ENCODE data around the gene GDPD3. TPM values are rescaled to one million over a fixed set of nuclear protein-coding genes. Genes with fewer than 3 reads are reported as not detected.
A peak's percentile ranks its signal among the peaks of the same experiment; 100 is the strongest.

The GDPD3 gene
- total and polyA plus RNA-seq, 2 of the 13 experiments (the other 11 are each of a cell fraction or from before 2014, with no cell fraction given): 18.7 to 20.6 TPM

GRCh38 chr16:30076276-30076791 is 37.0 kb downstream of the GDPD3 start:
- no peak for DNase-seq (ENCODE audit: low spot score)
- no peak for TF ChIP-seq ZBTB40 (IDR thresholded peaks at IDR 0.05)
- no peak for TF ChIP-seq ZBTB40 (CRISPR knock-in tag; IDR thresholded peaks at IDR 0.05)
- TF ChIP-seq, protein P1, sequence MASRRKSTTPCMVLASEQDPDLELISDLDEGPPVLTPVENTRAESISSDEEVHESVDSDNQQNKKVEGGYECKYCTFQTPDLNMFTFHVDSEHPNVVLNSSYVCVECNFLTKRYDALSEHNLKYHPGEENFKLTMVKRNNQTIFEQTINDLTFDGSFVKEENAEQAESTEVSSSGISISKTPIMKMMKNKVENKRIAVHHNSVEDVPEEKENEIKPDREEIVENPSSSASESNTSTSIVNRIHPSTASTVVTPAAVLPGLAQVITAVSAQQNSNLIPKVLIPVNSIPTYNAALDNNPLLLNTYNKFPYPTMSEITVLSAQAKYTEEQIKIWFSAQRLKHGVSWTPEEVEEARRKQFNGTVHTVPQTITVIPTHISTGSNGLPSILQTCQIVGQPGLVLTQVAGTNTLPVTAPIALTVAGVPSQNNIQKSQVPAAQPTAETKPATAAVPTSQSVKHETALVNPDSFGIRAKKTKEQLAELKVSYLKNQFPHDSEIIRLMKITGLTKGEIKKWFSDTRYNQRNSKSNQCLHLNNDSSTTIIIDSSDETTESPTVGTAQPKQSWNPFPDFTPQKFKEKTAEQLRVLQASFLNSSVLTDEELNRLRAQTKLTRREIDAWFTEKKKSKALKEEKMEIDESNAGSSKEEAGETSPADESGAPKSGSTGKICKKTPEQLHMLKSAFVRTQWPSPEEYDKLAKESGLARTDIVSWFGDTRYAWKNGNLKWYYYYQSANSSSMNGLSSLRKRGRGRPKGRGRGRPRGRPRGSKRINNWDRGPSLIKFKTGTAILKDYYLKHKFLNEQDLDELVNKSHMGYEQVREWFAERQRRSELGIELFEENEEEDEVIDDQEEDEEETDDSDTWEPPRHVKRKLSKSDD (CRISPR knock-in tag; IDR thresholded peaks at IDR 0.05; ENCODE audit: low read depth): no peak
- no peak for TF ChIP-seq ZIK1 (CRISPR knock-in tag; IDR thresholded peaks at IDR 0.05; ENCODE audit: borderline replicate concordance, low read depth)
- TF ChIP-seq, protein P2, sequence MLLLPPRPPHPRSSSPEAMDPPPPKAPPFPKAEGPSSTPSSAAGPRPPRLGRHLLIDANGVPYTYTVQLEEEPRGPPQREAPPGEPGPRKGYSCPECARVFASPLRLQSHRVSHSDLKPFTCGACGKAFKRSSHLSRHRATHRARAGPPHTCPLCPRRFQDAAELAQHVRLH (CRISPR knock-in tag; IDR thresholded peaks at IDR 0.05; ENCODE audit: borderline replicate concordance, low read depth): no peak
- TF ChIP-seq ONECUT2 (CRISPR knock-in tag; IDR thresholded peaks at IDR 0.05): no peak
- TF ChIP-seq MEF2D (CRISPR knock-in tag; IDR thresholded peaks at IDR 0.05): no peak
- 0 out of 2 replicates have a peak, but pooled peaks have one; percentile 41 for TF ChIP-seq ZNF276 (CRISPR knock-in tag; IDR thresholded peaks at IDR 0.05; ENCODE audit: low read depth)
- no peak for TF ChIP-seq NFIB (CRISPR knock-in tag; IDR thresholded peaks at IDR 0.05; ENCODE audit: borderline replicate concordance)

More at GRCh38 chr16:30076276-30076791, 37.0 kb downstream of the GDPD3 start:
- peak; percentile 18 for ATAC-seq
- H4K20me1 ChIP-seq (ENCODE audit: insufficient read depth, low read length): peaks cover 27% of the 10 kb centered on the region
- no peak for FAIRE-seq
- H3K4me3 ChIP-seq (replicated peaks in 1 of 3; ENCODE audit: insufficient read depth in 1 of 3, low read depth in 2 of 3, low read length in 3 of 3): peak overlapping the region; percentile 81 to 98 (median 90)
- H3K36me3 ChIP-seq (replicated peaks in 1 of 2; ENCODE audit: control insufficient read depth in 1 of 2, insufficient read depth in 2 of 2, low read length in 2 of 2): peaks cover 14 to 39% of the 10 kb centered on the region in 2 experiments
- peaks cover 44% of the 10 kb centered on the region for H3K79me2 ChIP-seq (ENCODE audit: insufficient read depth, low read length)
- BruUV-seq (replicated peaks): no TSS peak
- intact Hi-C loops (cut with micrococcal nuclease; ENCODE audit: unreplicated experiment) (no loop called here), in situ Hi-C loops (cut with HindIII; ENCODE audit: extremely low pct_ligation_motif_present, low pct_unique_long_range_greater_than_20kb) (loop anchor here (25.0 kb wide), 1 partner anchor 561 kb away; no protein-coding TSS in a partner anchor)
- peak overlapping the region; percentile 82 for H3K27ac ChIP-seq (ENCODE audit: extremely low read length, insufficient read depth, low read length)
- peak overlapping the region; percentile 91 for H3K4me2 ChIP-seq (ENCODE audit: low read depth, low read length)
- peak overlapping the region; percentile 90 for H3K9ac ChIP-seq (ENCODE audit: insufficient read depth, low read depth, low read length)
- H3K27me3 ChIP-seq (ENCODE audit: control insufficient read depth in 1 of 2, insufficient read depth in 2 of 2, low read length in 2 of 2): no peaks in the 10 kb centered on the region; a peak in 1 of 5 replicates
- peaks cover 66% of the 10 kb centered on the region for H3K4me1 ChIP-seq (ENCODE audit: insufficient read depth, low read length)
- no peaks in the 10 kb centered on the region for H3K9me3 ChIP-seq (ENCODE audit: low read length)
- ChIA-PET POLR2A (interaction anchor here (0.9 to 4.3 kb wide), 6 partner anchors 10 to 35 kb away, joined by 3 to 100 read pairs (median 11); partner anchors contain the start of genes ALDOA, TBX6 and YPEL3), CTCF (ENCODE audit: low intra/inter-chr PET ratio, low total read pairs) (no interaction called here)
- no peak overlapping the region for H2AFZ ChIP-seq (ENCODE audit: low read length)
- 2% methylated on average over 12 of the region's 33 CpGs for WGBS (ENCODE audit: low lambda C conversion rate)

All from HepG2 (cell line).